Cardiac muscle cell (in vitro differentiated cells and primary cell): ENCODE measurements around the gene CAD. TPM values are rescaled to one million over a fixed set of nuclear protein-coding genes. Genes with fewer than 3 reads are reported as not detected.

Experiments
- DNase-seq, 2 donors: peaks; one replicate each; pipeline versions ENCODE4 v3.0.0 to v3.0.0-alpha.2; 2010 to 2017; ENCODE audit warnings: low read depth in 1 of 2, low spot score in 1 of 2
- H3K27ac ChIP-seq: fragments of 200-600 bp; sonication (generic); 2 replicates; pipeline ENCODE4 v1.5.1; 2016
- H3K27me3 ChIP-seq: fragments of 200-600 bp; sonication (generic); 2 replicates; pipeline ENCODE4 v1.6.0; 2016; ENCODE audit warnings: control low read depth
- H3K36me3 ChIP-seq: fragments of 200-600 bp; sonication (generic); 2 replicates; pipeline ENCODE4 v1.5.1; 2016; ENCODE audit warnings: control low read depth
- H3K4me1 ChIP-seq: fragments of 200-600 bp; sonication (generic); 2 replicates; pipeline ENCODE4 v1.8.1; 2017; ENCODE audit warnings: low read depth, mild to moderate bottlenecking, mixed run types
- H3K4me3 ChIP-seq: fragments of 200-600 bp; sonication (generic); 2 replicates; pipeline ENCODE4 v1.5.1; 2016; ENCODE audit warnings: mild to moderate bottlenecking
- H3K9me3 ChIP-seq: fragments of 200-600 bp; sonication (generic); 2 replicates; pipeline ENCODE4 v1.5.1; 2017; ENCODE audit warnings: low read depth, mild to moderate bottlenecking, control low read depth
- polyA plus RNA-seq: library from polyadenylated mRNA; unstranded; fragments of >200 nt; fragmentation: Nextera tagmentation; extraction: Ambion mirVana; gene quantifications from 2 replicates; pipeline ENCODE4 v1.2.1, GENCODE V29; 2016
- total RNA-seq: library from RNA; depleted of rRNA; stranded (reverse); fragments of >200 nt; gene quantifications from 2 replicates; pipeline ENCODE4 v1.2.3, GENCODE V29; 2016
- TF ChIP-seq, protein P1 (sequence below): IDR thresholded peaks from 2 replicates; pipeline ENCODE4 v1.5.1; 2012; ENCODE audit warnings: low read depth, mild to moderate bottlenecking, low read length

The CAD gene
- total and polyA plus RNA-seq, 2 experiments from 2014 or later, result 30.1 to 51.7 TPM

DNA sequence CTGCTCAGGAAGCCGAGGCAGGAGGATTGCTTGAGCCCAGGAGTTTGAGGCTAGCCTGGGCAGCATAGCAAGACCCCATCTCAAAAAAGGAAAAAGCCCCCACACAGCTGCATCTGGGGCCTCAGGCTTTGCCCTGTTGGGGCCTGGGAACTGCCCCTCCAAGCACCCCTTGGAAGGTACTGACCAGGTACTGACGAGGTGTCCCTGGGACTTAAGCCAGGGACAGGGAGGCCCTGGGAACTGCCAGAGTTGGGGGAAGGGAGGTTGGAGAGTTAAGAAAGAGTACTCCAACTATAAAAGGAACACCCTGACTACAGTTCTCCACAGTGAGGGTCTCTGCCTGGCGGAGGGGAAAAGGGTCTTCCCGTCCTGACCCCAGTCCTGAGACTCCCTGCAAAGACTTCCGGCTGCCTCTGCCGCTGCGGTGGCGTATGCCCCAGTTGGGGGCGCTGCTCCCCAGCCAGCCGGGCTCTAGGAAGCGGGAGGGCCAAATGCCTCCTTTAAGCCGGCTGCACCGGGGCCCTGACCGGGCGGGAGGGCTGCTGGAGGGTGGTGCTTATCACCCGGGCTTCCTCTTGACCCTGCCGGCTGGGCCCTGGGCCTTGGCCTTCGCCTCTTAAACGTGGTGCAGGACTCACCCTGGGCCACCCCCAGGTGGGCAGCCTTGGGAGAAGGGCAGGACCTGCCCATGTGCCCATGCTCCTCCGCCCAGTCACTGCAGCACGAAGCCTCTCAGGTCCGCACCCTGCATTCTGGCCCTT is 32.9 kb downstream of the CAD start:
- no peak overlapping the region for H3K4me3 ChIP-seq
- H3K36me3 ChIP-seq, result peaks cover 2% of the 10 kb centered on the region
- H3K27me3 ChIP-seq, result no peaks in the 10 kb centered on the region
- peak; percentile 67 to 93 for DNase-seq
- H3K9me3 ChIP-seq, result no peaks in the 10 kb centered on the region
- peaks cover 8% of the 10 kb centered on the region for H3K4me1 ChIP-seq
- TF ChIP-seq, protein P1, sequence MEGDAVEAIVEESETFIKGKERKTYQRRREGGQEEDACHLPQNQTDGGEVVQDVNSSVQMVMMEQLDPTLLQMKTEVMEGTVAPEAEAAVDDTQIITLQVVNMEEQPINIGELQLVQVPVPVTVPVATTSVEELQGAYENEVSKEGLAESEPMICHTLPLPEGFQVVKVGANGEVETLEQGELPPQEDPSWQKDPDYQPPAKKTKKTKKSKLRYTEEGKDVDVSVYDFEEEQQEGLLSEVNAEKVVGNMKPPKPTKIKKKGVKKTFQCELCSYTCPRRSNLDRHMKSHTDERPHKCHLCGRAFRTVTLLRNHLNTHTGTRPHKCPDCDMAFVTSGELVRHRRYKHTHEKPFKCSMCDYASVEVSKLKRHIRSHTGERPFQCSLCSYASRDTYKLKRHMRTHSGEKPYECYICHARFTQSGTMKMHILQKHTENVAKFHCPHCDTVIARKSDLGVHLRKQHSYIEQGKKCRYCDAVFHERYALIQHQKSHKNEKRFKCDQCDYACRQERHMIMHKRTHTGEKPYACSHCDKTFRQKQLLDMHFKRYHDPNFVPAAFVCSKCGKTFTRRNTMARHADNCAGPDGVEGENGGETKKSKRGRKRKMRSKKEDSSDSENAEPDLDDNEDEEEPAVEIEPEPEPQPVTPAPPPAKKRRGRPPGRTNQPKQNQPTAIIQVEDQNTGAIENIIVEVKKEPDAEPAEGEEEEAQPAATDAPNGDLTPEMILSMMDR, result peak; percentile 85
- peak overlapping the region; percentile 61 for H3K27ac ChIP-seq

DNA sequence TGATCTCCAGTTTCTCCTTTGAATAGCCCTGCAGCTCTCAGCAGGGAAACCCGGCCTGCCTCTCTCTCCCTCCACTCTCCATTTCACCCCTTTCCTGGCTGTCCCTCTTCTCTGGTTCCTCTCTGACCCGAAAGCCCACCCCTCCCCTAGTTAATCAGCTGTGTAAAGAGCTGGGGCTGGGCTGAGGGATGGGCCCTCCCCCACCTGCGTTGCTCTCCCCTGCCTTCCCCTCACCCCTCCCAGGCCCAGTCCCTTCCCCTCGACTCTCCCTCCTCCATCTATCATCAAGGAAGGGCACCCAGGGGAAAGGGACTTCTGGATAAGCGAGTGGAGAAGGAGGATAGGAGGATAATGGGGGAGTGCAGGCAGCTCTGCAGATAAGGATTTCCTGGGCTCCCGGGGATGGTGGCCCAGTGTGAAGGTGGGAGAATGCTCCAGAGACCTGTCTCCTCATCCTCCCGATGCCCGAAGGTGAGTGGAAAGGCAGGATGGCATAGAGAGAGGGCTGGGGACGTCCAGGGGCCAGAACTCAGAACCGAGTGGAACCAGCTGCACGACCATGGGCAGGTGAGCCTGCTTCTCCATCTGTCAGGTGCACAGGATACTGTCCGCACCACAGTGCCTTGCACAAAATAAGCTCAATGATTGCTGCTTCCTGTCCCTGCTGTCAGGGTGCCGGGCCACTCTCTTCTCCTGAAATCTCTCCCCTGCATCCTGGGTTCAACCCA is 33.6 kb downstream of the CAD start:
- H3K4me3 ChIP-seq, result no peak overlapping the region
- peaks cover 5% of the 10 kb centered on the region for H3K36me3 ChIP-seq
- peak overlapping the region; percentile 61 for H3K27ac ChIP-seq
- no peaks in the 10 kb centered on the region for H3K27me3 ChIP-seq
- TF ChIP-seq, protein P1, result no peak
- no peaks in the 10 kb centered on the region for H3K9me3 ChIP-seq
- no peak for DNase-seq
- H3K4me1 ChIP-seq, result peaks cover 14% of the 10 kb centered on the region

- H3K27ac ChIP-seq, result no peak overlapping the region
- H3K9me3 ChIP-seq, result no peaks in the 10 kb centered on the region
- no peak for DNase-seq
- peaks cover 12% of the 10 kb centered on the region for H3K36me3 ChIP-seq
- peaks cover 14% of the 10 kb centered on the region for H3K4me1 ChIP-seq
- H3K4me3 ChIP-seq, result no peak overlapping the region
- TF ChIP-seq, protein P1, result no peak
- no peaks in the 10 kb centered on the region for H3K27me3 ChIP-seq
These were observed 34.6 kb downstream of the CAD start for GRCh38 chr2:27251766-27252165.

DNA sequence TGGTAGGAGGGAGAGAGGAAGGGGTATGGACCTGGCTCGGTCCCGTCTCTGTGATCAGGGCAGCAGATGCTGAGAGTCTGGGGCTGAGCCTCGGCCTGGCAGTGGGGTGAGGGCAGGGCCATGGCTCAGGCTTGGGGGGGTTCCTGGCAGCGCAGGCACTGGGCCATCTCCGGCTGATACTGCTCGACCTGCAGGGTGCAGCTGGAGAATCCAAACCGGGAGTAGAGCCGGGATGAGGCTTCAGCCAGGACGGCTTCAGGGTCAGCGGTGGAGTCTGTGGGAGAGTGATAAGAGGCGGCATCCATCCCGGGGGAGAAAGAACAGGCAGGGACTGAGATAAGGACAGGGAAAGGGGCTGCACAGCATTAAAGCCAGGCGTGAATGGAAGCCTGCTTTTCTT is 38.0 kb downstream of the CAD start:
- peak overlapping the region; percentile 6 for H3K27ac ChIP-seq
- DNase-seq, result peak in 1 of 2 donors; percentile 38
- peaks cover 14% of the 10 kb centered on the region for H3K4me1 ChIP-seq
- TF ChIP-seq, protein P1, result no peak
- no peaks in the 10 kb centered on the region for H3K9me3 ChIP-seq
- H3K36me3 ChIP-seq, result peaks cover 22% of the 10 kb centered on the region
- H3K27me3 ChIP-seq, result no peaks in the 10 kb centered on the region
- no peak overlapping the region for H3K4me3 ChIP-seq

GRCh38 chr2:27255660-27256059 is 38.5 kb downstream of the CAD start:
- no peak overlapping the region for H3K4me3 ChIP-seq
- no peaks in the 10 kb centered on the region for H3K27me3 ChIP-seq
- H3K4me1 ChIP-seq, result peaks cover 15% of the 10 kb centered on the region
- peaks cover 22% of the 10 kb centered on the region for H3K36me3 ChIP-seq
- H3K9me3 ChIP-seq, result no peaks in the 10 kb centered on the region
- peak in 1 of 2 donors; percentile 34 for DNase-seq
- peak overlapping the region; percentile 6 for H3K27ac ChIP-seq
- TF ChIP-seq, protein P1, result no peak
